ENCODE results near the gene SPECC1L. TPM values are rescaled to one million over a fixed set of nuclear protein-coding genes. Genes with fewer than 3 reads are reported as not detected.
"Not testable (repeated sequence)": the region's sequence is repeated elsewhere in the genome, so short reads cannot be mapped to it uniquely, and the experiment has no call there.

SPECC1L gene
- total RNA-seq, 2 donors from 2014 or later = 61.9 to 69.1 TPM

- no peaks in the 10 kb centered on the region for H3K4me1 ChIP-seq (ENCODE audit: control insufficient read depth, insufficient read depth, low read length)
- H3K27ac Mint-ChIP-seq = no peak overlapping the region
- DNase-seq = no peak
- no peaks in the 10 kb centered on the region for H3K27me3 Mint-ChIP-seq (ENCODE audit: insufficient read depth)
- no peaks in the 10 kb centered on the region for H3K27me3 ChIP-seq (ENCODE audit: control insufficient read depth, insufficient read depth, low read length, poor library complexity, severe bottlenecking)
- peaks cover 14% of the 10 kb centered on the region for H3K9me3 Mint-ChIP-seq
- no peak overlapping the region for H3K9ac ChIP-seq (ENCODE audit: extremely low read depth, low read length, poor library complexity, severe bottlenecking)
- no peaks in the 10 kb centered on the region for H3K4me1 Mint-ChIP-seq
- H3K36me3 ChIP-seq (ENCODE audit: control insufficient read depth, insufficient read depth, low read length) = peaks cover 74% of the 10 kb centered on the region
- H3K36me3 Mint-ChIP-seq (ENCODE audit: low read depth) = peaks cover 74% of the 10 kb centered on the region
- H3K4me3 ChIP-seq (ENCODE audit: low read length) = no peak overlapping the region
- H3K27ac ChIP-seq (ENCODE audit: low read depth, low read length) = no peak overlapping the region
- TF ChIP-seq, protein P1, sequence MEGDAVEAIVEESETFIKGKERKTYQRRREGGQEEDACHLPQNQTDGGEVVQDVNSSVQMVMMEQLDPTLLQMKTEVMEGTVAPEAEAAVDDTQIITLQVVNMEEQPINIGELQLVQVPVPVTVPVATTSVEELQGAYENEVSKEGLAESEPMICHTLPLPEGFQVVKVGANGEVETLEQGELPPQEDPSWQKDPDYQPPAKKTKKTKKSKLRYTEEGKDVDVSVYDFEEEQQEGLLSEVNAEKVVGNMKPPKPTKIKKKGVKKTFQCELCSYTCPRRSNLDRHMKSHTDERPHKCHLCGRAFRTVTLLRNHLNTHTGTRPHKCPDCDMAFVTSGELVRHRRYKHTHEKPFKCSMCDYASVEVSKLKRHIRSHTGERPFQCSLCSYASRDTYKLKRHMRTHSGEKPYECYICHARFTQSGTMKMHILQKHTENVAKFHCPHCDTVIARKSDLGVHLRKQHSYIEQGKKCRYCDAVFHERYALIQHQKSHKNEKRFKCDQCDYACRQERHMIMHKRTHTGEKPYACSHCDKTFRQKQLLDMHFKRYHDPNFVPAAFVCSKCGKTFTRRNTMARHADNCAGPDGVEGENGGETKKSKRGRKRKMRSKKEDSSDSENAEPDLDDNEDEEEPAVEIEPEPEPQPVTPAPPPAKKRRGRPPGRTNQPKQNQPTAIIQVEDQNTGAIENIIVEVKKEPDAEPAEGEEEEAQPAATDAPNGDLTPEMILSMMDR (conservative IDR thresholded peaks at IDR 0.05) = no peak
- H3K9me3 ChIP-seq (ENCODE audit: control insufficient read depth, low read length) = peaks cover 22% of the 10 kb centered on the region
- no peak overlapping the region for H3K4me3 Mint-ChIP-seq
- WGBS, 2 experiments (ENCODE audit: insufficient coverage in 1 of 2, insufficient read length in 1 of 2) = 85 to 100% methylated on average over 2 to 3 of the region's 3 CpGs
Measured at GRCh38 chr22:24305260-24305692, 34.6 kb downstream of the SPECC1L start.

DNA sequence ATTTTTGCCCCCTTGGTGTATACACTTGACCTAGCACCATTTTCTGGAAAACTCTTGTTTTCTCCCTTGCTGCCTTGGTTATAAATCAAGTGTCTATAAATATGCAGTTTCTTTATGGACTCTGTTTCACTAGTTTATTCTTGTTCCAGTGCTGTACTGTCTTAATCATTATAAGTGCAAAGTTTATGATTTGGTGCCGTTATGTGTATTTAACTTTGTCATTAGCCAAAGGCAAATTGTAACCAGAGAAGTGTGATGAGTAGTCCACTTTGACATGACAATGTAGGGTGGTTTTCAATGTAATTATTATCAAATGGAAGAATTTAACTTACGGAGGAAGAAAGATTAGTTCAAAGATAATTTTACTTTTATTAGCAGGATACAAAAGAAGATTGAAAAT, 40.3 kb downstream of the SPECC1L start:
- H3K36me3 Mint-ChIP-seq (ENCODE audit: low read depth) = peaks cover 72% of the 10 kb centered on the region
- TF ChIP-seq, protein P1 (conservative IDR thresholded peaks at IDR 0.05) = no peak
- Histone ChIP-seq H3K4me3 (ENCODE audit: low read length) (no peak overlapping the region), H3K9ac (ENCODE audit: extremely low read depth, low read length, poor library complexity, severe bottlenecking) (no peak overlapping the region), H3K4me1 (ENCODE audit: control insufficient read depth, insufficient read depth, low read length) (no peaks in the 10 kb centered on the region), H3K9me3 (ENCODE audit: control insufficient read depth, low read length) (peaks cover 7% of the 10 kb centered on the region), H3K36me3 (ENCODE audit: control insufficient read depth, insufficient read depth, low read length) (peaks cover 73% of the 10 kb centered on the region), H3K27ac (ENCODE audit: low read depth, low read length) (no peak overlapping the region), H3K27me3 (ENCODE audit: control insufficient read depth, insufficient read depth, low read length, poor library complexity, severe bottlenecking) (no peaks in the 10 kb centered on the region)
- WGBS, 2 experiments (ENCODE audit: insufficient coverage in 1 of 2, insufficient read length in 1 of 2) = 94 to 100% methylated on average over 2 of the region's 2 CpGs
- no peak overlapping the region for H3K4me3 Mint-ChIP-seq
- H3K27me3 Mint-ChIP-seq (ENCODE audit: insufficient read depth) = no peaks in the 10 kb centered on the region
- DNase-seq = no peak
- no peaks in the 10 kb centered on the region for H3K4me1 Mint-ChIP-seq
- H3K27ac Mint-ChIP-seq = no peak overlapping the region
- peaks cover 13% of the 10 kb centered on the region for H3K9me3 Mint-ChIP-seq

- Histone ChIP-seq H3K9ac (ENCODE audit: extremely low read depth, low read length, poor library complexity, severe bottlenecking) (no peak overlapping the region), H3K4me3 (ENCODE audit: low read length) (no peak overlapping the region), H3K27me3 (ENCODE audit: control insufficient read depth, insufficient read depth, low read length, poor library complexity, severe bottlenecking) (no peaks in the 10 kb centered on the region), H3K9me3 (ENCODE audit: control insufficient read depth, low read length) (no peaks in the 10 kb centered on the region), H3K36me3 (ENCODE audit: control insufficient read depth, insufficient read depth, low read length) (peaks cover 48% of the 10 kb centered on the region), H3K4me1 (ENCODE audit: control insufficient read depth, insufficient read depth, low read length) (no peaks in the 10 kb centered on the region), H3K27ac (ENCODE audit: low read depth, low read length) (no peak overlapping the region)
- no peak for DNase-seq
- no peaks in the 10 kb centered on the region for H3K27me3 Mint-ChIP-seq (ENCODE audit: insufficient read depth)
- H3K4me1 Mint-ChIP-seq = no peaks in the 10 kb centered on the region
- whole genome bisulfite sequencing, 2 experiments (ENCODE audit: insufficient coverage in 1 of 2, insufficient read length in 1 of 2) = 85 to 100% methylated on average over 1 to 2 of the region's 2 CpGs
- TF ChIP-seq, protein P1 (conservative IDR thresholded peaks at IDR 0.05) = no peak
- H3K4me3 Mint-ChIP-seq = no peak overlapping the region
- H3K9me3 Mint-ChIP-seq = peaks cover 27% of the 10 kb centered on the region
- no peak overlapping the region for H3K27ac Mint-ChIP-seq
- peaks cover 66% of the 10 kb centered on the region for H3K36me3 Mint-ChIP-seq (ENCODE audit: low read depth)
Measured at GRCh38 chr22:24315367-24315966, 44.8 kb downstream of the SPECC1L start.

DNA sequence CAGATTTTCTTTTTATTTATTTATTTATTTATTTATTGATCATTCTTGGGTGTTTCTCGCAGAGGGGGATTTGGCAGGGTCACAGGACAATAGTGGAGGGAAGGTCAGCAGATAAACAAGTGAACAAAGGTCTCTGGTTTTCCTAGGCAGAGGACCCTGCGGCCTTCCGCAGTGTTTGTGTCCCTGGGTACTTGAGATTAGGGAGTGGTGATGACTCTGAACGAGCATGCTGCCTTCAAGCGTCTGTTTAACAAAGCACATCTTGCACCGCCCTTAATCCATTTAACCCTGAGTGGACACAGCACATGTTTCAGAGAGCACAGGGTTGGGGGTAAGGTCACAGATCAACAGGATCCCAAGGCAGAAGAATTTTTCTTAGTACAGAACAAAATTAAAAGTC, 45.6 kb downstream of the SPECC1L start:
- peaks cover 73% of the 10 kb centered on the region for H3K36me3 Mint-ChIP-seq (ENCODE audit: low read depth)
- H3K27me3 ChIP-seq (ENCODE audit: control insufficient read depth, insufficient read depth, low read length, poor library complexity, severe bottlenecking); H3K9ac ChIP-seq (ENCODE audit: extremely low read depth, low read length, poor library complexity, severe bottlenecking); H3K4me1 Mint-ChIP-seq; H3K27ac ChIP-seq (ENCODE audit: low read depth, low read length); DNase-seq; H3K9me3 ChIP-seq (ENCODE audit: control insufficient read depth, low read length); H3K27ac Mint-ChIP-seq; H3K4me1 ChIP-seq (ENCODE audit: control insufficient read depth, insufficient read depth, low read length); H3K4me3 ChIP-seq (ENCODE audit: low read length); H3K27me3 Mint-ChIP-seq (ENCODE audit: insufficient read depth); H3K4me3 Mint-ChIP-seq: not testable (repeated sequence)
- peaks cover 50% of the 10 kb centered on the region for H3K36me3 ChIP-seq (ENCODE audit: control insufficient read depth, insufficient read depth, low read length)
- no CpG with 5 or more reads among the region's 6 CpGs for WGBS, 2 experiments (ENCODE audit: insufficient coverage in 1 of 2, insufficient read length in 1 of 2)
- H3K9me3 Mint-ChIP-seq = peaks cover 27% of the 10 kb centered on the region

DNA sequence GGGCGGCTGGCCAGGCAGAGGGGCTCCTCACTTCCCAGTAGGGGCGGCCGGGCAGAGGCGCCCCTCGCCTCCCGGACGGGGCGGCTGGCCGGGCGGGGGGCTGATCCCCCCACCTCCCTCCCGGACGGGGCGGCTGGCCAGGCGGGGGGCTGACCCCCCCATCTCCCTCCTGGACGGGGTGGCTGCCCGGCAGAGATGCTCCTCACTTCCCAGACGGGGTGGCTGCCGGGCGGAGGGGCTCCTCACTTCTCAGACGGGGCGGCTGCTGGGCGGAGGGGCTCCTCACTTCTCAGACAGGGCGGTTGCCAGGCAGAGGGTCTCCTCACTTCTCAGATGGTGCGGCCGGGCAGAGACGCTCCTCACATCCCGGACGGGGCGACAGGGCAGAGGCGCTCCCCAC, 46.9 kb downstream of the SPECC1L start:
- WGBS, 2 experiments (ENCODE audit: insufficient coverage in 1 of 2, insufficient read length in 1 of 2) = 91% methylated on average over 21 of the region's 30 CpGs; no CpG with 5 or more reads in 1 of the 2 experiments
- not testable (repeated sequence) for H3K9me3 ChIP-seq (ENCODE audit: control insufficient read depth, low read length); H3K27ac ChIP-seq (ENCODE audit: low read depth, low read length); H3K9ac ChIP-seq (ENCODE audit: extremely low read depth, low read length, poor library complexity, severe bottlenecking); H3K4me3 Mint-ChIP-seq; DNase-seq; H3K4me1 ChIP-seq (ENCODE audit: control insufficient read depth, insufficient read depth, low read length); H3K27me3 Mint-ChIP-seq (ENCODE audit: insufficient read depth); H3K4me1 Mint-ChIP-seq; H3K27me3 ChIP-seq (ENCODE audit: control insufficient read depth, insufficient read depth, low read length, poor library complexity, severe bottlenecking); H3K27ac Mint-ChIP-seq; H3K4me3 ChIP-seq (ENCODE audit: low read length)
- peaks cover 59% of the 10 kb centered on the region for H3K36me3 ChIP-seq (ENCODE audit: control insufficient read depth, insufficient read depth, low read length)
- H3K36me3 Mint-ChIP-seq (ENCODE audit: low read depth) = peaks cover 77% of the 10 kb centered on the region
- H3K9me3 Mint-ChIP-seq = peaks cover 27% of the 10 kb centered on the region
